ENCODE data around the gene COL23A1.

DNA sequence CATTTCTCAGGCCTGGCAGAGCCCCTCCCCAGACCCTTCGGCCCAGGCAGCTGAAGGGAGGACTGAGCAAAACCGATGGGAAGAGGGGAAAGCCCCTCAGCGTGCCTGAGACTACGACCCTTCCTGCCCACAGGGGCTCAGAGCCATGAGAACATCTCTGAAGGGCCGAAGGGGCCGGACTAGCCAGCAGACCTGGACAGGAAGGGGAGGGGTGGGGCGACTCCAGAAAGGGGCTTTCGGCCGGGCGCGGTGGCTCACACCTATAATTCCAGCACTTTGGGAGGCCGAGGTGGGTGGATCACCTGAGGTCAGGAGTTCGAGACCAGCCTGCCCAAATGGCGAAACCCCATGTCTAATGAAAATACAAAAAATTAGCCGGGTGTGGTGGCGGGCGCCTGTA is 271.8 kb downstream of the COL23A1 start:
- TF ChIP-seq POLR2AphosphoS5 (IDR thresholded peaks at IDR 0.05; ENCODE audit: low read depth) (no peak), STAT1 (IDR thresholded peaks at IDR 0.05; ENCODE audit: unreplicated experiment) (no peak), EZH2 (IDR thresholded peaks at IDR 0.05; ENCODE audit: low read depth, unreplicated experiment) (no peak), EZH2phosphoT487 (IDR thresholded peaks at IDR 0.05; ENCODE audit: unreplicated experiment) (no peak), NANOG (IDR thresholded peaks at IDR 0.05; ENCODE audit: borderline replicate concordance) (no peak), CREB1 (CRISPR knock-in tag; IDR thresholded peaks at IDR 0.05; ENCODE audit: low read depth) (no peak), ZNF331 (CRISPR knock-in tag; IDR thresholded peaks at IDR 0.05; ENCODE audit: low read depth) (no peak), JUNB (IDR thresholded peaks at IDR 0.05; ENCODE audit: unreplicated experiment) (no peak)
- TF ChIP-seq, protein P1, sequence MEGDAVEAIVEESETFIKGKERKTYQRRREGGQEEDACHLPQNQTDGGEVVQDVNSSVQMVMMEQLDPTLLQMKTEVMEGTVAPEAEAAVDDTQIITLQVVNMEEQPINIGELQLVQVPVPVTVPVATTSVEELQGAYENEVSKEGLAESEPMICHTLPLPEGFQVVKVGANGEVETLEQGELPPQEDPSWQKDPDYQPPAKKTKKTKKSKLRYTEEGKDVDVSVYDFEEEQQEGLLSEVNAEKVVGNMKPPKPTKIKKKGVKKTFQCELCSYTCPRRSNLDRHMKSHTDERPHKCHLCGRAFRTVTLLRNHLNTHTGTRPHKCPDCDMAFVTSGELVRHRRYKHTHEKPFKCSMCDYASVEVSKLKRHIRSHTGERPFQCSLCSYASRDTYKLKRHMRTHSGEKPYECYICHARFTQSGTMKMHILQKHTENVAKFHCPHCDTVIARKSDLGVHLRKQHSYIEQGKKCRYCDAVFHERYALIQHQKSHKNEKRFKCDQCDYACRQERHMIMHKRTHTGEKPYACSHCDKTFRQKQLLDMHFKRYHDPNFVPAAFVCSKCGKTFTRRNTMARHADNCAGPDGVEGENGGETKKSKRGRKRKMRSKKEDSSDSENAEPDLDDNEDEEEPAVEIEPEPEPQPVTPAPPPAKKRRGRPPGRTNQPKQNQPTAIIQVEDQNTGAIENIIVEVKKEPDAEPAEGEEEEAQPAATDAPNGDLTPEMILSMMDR (conservative IDR thresholded peaks at IDR 0.05; ENCODE audit: low read depth in 2 of 2) = no peak
- TF ChIP-seq, protein P2, sequence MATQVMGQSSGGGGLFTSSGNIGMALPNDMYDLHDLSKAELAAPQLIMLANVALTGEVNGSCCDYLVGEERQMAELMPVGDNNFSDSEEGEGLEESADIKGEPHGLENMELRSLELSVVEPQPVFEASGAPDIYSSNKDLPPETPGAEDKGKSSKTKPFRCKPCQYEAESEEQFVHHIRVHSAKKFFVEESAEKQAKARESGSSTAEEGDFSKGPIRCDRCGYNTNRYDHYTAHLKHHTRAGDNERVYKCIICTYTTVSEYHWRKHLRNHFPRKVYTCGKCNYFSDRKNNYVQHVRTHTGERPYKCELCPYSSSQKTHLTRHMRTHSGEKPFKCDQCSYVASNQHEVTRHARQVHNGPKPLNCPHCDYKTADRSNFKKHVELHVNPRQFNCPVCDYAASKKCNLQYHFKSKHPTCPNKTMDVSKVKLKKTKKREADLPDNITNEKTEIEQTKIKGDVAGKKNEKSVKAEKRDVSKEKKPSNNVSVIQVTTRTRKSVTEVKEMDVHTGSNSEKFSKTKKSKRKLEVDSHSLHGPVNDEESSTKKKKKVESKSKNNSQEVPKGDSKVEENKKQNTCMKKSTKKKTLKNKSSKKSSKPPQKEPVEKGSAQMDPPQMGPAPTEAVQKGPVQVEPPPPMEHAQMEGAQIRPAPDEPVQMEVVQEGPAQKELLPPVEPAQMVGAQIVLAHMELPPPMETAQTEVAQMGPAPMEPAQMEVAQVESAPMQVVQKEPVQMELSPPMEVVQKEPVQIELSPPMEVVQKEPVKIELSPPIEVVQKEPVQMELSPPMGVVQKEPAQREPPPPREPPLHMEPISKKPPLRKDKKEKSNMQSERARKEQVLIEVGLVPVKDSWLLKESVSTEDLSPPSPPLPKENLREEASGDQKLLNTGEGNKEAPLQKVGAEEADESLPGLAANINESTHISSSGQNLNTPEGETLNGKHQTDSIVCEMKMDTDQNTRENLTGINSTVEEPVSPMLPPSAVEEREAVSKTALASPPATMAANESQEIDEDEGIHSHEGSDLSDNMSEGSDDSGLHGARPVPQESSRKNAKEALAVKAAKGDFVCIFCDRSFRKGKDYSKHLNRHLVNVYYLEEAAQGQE (IDR thresholded peaks at IDR 0.05; ENCODE audit: unreplicated experiment) = no peak
- TF ChIP-seq, protein P3, sequence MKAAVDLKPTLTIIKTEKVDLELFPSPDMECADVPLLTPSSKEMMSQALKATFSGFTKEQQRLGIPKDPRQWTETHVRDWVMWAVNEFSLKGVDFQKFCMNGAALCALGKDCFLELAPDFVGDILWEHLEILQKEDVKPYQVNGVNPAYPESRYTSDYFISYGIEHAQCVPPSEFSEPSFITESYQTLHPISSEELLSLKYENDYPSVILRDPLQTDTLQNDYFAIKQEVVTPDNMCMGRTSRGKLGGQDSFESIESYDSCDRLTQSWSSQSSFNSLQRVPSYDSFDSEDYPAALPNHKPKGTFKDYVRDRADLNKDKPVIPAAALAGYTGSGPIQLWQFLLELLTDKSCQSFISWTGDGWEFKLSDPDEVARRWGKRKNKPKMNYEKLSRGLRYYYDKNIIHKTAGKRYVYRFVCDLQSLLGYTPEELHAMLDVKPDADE (IDR thresholded peaks at IDR 0.05) = no peak

All from GM23338 (cell line).